NCI-H82 treated with DMSO at 0.1 percent for 48 hours (cell line): ENCODE results near the gene NCK2.

ENCODE experiments used
- DNase-seq: peaks from one replicate; lab custom pipeline; 2025; ENCODE audit not compliant: unreplicated experiment; lab: John Stamatoyannopoulos, UW

Gene NCK2

DNA sequence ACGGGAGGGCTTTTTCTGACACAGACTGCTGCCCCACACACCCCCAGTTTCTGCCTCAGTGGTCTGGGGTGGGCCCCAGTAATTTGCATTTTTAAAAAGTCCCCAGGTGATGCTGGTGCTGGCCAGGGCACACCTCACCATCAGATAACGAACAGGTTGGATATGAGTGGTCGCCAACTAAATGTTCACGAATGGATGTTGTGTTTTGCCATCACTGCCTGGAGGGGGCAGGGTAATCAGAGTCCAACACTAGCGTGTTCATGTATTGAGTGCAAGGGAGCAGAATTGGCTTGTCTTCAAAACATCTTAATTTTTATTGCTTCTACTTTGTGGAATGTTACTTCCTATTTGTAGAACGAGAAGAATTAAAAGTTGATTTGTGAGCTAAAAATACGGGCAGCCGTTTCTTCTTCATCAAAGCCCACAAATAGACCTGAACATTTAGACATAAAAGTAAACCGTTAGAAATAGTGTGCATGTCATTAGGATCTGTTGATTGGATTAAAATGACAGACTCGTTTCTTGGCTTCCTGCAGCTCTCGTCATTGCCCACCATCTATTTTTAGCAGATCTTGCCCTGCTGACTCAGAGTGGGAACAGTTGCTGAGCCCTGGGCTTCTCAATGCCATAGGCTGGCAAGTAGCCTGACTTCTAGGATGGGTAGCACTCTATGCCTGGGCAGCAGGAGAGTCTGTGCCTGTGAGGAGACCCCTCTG lies 45.2 kb downstream of the NCK2 start:
- no peak for DNase-seq

DNA sequence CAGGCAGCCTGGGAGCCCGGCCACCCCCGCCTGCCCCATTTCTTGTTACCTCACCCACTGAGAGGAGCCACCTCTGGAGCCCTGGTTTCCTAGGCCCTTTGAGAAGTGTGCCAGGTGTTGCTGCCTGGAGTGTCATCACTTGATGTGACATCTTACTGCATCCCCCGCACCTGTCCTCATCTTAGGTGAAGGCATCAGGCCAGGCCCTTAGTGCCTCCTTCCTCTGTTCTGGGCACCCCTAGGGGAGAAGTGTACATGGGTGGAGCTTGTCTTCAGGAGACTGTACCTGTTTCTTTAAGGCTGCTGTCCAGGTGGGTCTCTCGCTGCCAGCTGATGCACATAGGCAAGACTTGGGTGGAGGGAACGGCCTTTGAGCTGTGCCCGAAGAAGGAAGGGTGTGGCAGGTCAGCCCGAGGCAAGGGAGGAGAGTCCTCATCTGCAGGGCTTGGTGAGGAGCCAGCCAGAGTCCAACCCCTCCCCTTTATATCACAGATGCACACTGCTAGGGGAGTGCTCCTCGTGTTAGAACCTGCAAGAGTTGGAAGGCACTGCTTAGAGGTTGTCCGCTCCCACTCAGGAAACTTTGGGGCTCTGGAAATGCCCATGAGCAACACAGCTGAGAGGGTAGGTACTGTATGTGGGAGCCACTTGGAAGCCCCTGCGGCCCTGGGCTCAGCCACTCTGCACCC lies 45.9 kb downstream of the NCK2 start:
- no peak for DNase-seq

DNA sequence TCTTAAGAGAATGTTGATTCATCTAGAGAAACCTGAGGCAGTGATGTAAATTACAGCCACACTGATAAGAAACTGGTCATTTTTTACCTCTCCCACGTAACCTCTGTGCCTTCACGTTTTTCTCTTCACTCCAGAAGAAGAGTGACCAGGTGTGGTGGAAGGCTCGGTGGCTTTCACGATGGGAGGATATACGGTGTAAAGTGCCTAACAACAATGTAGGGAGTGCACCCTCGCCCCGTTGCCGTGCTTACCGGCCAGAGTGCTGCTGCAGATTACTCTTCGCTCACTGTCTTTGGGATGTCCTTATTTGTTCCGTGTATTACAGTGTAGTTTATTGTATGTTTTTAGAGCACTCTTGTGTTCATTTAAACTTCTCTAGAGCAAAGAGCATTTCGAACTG lies 46.5 kb downstream of the NCK2 start:
- no peak for DNase-seq

DNA sequence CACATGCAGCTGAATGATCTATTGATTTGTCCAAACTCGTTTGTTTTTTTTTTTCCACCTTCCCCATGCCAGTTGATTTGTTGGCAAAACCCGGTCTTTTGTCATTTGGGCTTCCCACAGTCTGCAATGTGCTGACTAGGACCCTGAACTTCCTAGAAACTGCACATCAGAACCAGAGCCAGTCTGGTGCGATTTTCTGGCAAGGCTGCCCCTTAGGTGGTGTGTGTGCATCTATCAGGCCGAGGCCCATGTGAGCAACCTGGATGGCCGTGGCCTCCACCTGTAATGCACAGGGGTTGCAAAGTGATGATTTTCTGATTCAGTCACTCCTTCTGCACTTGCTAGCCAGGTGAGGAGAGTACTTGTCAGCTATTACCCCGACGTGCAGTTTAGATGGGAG lies 47.8 kb downstream of the NCK2 start:
- DNase-seq = no peak

DNA sequence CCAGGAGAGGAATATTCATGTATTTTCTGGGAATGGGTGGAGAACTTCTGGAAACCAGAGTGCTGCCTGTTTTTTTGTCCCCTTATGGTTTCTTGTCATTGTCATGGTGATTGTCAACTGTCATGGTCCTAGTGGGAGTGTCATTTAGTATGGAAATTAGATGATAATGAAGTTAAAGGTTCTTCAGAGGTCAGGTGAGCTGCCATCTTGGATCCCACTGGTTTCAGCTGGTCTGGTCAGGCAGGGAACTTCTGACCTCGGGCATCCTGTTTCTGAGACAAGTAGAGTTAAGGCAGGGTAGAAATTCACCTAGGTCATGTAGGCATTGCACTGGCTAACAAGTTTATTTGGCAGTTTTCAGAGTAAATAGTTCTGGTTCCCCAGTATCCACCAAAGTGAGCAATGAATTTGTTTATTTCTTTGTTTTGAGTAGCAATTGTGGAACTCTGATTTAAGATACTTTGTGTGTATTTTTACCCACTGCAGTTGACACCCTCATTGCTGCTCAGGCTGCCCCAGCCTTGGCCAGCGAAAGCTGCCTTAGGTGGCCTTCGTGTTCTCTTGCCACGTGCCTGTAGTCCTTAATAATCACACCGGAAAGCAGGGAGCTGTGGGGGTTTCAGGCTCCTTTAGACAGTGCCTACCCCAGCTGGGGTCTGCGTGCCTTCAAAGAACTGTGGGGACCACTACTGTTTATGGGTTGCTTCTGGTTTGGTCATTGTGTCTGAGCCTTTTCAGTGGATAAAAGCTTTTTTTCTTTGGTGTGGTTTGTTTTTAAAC lies 48.7 kb downstream of the NCK2 start:
- DNase-seq = no peak

DNA sequence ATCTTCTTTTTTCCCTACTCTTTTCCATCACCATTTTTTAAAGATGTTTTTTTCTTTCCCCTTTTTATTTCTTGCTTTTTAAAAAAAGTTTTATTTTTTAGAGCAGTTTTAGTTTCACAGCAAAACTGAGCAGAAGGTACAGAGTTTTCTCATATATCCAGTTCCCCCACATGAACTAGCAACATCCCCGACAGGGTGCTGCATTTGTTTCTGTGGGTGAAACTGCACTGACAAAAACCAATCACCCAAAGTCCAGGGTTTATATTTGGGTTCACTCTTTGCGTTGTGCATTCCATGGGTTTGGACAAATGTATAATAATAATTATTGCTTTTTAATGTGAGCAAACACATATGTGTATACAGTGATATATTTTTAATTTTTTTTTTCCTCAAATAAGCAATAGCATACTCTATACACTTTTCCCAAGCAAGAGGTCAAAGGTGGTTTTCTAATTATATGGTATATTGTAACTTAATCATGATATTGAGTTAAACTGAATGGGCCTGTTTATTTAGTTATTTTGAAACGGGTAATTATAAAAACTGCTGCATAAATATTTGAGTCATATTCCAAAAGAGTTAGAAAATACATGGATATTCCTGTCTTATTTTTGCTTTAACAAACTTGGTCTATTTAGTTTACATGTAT lies 50.3 kb downstream of the NCK2 start:
- no peak for DNase-seq

DNA sequence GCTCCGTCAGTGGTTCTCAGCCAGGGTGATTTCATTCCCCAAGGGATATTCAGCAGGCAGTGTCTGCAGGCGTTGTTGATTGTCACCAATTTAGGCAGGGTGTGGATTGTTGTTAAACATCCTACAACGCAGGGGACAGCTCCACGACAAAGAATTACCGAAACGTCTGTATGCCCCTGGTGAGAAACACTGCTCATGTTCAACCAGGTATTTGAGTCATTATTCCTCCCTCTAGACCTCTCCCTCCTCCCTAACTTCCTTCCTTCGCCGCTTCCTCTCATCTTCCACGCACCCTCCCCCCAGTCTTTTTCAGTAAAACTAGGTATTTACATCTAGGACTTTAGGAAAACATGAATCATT lies 50.8 kb downstream of the NCK2 start:
- no peak for DNase-seq

DNA sequence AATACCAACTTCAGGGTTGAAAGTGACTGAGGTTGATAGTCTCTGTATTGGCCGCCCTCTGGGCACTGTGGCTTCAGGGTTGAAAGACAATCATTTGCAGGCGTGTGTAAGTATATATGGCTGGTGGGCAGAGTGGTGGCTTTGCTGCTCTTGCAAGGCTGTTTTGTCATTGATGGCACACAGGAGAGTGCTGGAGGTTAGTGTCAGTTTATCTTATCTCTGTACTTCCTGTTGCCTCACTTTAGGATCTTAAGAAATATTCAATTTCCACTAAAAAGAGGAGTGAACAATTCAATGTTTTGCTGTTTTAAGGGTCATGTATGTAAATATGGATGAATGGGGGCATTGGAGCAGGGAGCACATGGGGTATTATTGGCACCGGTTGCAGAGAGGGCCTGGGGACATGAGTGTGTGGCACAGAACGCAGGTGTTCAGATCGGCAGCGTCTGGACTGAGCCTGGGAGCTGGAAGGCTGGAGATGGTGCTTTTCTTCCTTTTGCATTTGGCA lies 51.5 kb downstream of the NCK2 start:
- no peak for DNase-seq

DNA sequence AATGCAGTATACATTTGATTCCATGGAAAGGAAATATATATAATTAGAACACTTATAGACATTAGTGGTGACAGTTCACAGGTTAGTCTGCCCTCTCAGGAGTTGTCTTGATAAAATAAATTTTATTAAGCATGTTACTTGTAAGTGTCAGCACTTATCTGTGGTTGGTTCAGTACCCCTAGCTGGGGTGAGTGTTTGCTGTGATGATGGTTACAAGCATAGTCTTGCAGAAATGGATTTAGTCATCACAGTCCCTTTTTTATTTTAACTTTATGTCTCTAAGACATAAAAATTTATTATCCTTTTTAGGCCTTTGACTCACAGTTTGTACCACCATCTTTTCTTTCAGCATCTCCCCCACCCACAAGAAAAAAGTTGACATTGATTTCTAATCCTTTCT lies 52.1 kb downstream of the NCK2 start:
- no peak for DNase-seq

DNA sequence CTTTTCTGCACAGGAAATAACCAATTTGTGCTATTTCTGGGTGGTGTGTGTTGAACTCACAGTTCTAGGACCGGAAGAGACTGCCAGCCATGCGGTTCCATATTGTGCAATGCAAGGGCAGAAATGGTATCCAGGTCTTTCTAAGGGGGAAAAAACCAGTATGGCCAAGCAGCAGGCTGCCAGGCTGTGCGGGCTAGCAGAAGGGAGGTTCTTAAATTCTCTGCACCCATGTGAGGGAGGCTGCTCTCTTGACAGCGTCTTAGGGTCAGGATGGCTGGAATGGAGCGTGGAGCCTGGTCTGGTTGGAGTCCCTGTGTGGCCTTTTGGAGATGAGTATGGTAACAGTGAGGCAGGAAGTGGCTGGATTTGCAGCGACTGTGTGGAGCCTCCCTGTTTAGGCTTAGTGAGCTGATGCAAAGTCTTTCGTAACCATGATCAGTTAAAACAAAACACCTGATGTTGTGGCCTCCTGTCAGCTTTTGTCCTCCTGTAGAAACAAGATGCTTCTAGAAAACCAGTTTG lies 52.6 kb downstream of the NCK2 start:
- no peak for DNase-seq

DNA sequence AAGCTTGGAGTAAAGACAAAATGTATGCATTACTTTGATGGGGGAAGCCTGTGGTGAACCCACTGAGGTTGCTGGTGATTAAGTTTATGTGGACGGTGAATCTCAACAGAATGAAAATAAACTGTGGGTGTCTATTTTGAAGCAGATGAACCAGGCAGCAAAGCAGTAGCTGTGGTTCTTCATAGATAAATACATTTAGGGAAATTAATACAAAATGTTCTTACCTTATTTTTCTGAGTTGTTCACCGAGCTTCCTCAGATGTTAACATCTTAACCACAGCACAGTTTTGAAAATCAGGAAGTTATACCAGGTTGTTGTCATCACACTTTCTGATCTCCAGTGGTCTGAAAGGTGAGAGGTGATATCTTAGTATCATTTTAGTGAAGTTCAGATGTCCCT lies 53.9 kb downstream of the NCK2 start:
- DNase-seq = no peak

DNA sequence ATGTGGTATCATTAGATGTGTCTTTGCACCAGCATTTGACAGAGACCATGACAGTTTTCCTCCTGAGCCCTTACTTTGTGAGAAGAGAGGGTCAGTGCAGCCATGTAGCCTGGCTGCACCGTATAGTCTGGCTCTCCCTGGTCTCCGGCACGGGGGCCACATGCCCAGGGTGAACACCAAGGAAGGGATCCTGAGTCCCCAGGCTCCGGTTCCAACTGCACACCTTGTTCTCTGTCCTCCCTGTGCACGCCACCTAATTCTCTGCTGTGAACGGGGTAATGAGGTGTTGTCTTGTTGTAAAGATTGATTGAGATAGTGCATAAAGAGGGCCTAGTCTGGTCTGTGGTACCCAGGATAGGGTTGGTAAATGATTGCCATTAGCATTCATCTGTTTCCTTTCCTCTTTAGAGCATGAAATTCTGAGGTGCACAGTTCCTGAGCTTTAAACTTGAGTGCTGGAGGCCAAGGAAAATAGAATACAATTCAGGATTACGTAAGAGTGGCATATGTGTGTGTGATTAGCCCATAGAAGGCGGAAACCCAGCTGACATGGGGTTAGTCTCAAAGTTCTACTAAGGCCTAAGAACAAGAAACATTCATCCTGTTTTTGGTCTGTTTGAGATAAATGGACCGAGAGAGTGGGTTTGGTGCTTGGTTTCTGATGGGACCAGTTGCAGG lies 55.5 kb downstream of the NCK2 start:
- no peak for DNase-seq

DNA sequence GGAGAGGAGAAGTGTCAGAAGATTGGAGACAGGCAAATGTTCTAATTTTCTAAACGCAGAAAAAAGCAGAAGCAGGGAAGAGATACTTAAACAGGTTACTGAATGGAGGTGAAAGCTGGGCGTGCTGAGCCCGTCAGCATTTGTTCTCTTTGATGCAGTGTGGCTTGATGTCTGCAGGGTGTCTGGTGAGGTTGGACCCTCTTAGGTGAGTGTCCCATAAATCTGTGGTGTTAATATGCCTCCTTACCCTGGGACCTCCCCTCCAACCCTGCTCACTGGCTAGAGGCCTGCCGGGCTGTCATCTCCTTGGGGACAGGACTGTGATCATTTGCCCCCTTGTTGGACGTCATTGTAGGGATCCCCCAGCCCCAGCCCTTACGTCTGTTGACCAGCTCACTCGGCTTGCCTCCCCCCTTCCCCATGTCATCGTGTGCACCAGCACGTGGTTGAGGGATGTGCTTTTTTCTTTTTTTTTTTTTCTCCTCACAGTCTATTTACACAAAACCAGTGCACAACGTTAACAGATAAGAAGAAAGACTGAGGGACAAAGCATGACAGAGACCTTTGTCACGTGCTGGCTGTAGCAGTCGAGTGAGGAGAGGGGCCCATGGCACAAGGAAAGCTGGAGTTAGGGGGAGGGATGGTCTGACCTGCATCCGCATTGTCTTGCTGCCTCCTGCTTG lies 56.4 kb downstream of the NCK2 start:
- DNase-seq = no peak

DNA sequence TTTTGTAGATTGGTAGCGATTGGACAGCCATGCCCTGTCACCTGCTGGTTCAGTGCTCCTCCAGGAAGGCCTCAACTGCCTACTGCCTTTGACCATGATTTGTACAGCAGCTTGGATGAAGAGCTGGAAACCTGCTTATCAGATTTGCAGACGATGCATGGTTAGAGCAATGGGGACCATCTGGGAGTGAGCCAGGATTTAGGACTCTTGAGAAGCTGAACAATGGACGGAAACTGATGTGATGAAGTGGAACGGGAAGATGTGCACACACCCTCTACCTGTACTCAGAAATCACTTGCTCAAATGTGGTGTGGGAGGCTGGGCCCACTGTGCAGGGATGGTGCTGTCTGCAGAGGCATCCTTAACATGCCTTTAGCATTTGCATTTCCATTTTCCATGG lies 57.2 kb downstream of the NCK2 start:
- DNase-seq = no peak

DNA sequence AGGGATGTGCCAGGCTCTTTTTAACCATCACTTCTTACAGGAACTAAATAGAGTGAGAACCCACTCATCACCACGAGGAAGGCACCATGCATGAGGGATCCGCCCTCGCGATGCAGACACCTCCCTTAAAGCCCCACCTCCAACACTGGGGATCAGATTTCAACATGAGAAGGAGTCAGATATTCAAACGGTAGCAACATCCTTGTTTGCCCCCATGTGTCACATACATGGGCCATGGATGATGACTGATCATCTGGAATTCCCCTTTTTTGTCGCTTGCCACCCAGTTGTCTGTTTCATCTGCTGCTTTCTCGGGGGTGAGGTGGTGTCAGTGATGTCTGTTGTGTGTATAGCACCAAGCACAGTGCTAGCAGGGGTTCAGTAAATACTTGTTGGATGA lies 57.9 kb downstream of the NCK2 start:
- no peak for DNase-seq

DNA sequence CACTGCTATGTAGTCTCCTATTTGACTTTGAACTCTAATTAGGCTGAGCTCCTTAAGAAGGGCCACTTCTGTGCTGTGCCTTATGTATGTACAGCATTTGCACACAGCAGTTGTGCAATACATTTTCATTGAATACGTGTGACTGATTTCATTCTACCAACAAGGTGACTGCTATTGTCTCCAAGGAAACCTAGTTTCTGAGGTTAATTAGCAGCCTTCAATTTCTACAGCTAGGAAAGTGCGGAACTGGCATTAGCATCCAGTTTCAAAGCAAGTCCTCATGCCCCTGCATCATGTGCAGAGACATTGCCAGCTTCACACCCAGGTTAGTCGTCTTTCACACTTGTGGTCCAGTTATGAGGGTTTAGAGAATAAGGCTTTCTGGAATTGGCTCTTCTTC lies 58.6 kb downstream of the NCK2 start:
- no peak for DNase-seq

DNA sequence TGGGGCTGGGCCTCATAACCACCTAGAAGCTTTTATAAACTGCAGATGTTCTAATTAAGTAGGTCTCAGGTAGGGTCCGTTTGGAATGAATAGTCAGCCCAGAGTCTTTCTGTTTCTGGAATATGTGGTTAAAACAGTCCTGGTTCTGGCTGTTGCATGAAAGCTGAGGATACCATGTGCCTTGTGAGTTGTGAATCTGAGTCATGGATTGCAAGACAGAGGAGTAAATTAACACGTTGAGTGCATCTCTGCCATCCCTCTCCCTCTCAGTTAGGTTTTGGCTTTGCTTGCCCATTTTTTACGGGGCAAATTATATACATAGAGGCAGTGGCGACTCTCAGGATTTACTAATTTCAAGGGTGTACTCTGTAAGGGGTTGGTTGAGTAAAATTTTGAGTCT lies 59.1 kb downstream of the NCK2 start:
- DNase-seq = no peak

DNA sequence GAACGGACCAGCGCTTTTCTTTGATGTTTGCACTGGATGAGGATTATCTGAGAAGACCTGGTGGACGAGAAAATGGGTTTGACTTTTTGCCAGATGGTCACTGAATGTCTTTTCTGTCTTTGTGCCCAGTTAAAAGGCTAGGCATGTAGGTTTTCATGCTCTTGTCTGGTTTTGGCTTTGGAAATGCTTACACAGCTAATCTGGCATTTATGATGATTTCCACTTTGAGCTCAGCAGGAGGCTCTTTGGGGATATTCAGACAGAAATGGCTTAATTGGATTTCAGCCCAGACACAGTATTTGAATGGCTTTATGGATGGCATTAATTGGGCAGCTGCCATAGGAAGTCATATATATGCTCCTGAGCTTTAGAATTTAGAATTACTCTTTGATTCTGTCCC lies 59.6 kb downstream of the NCK2 start:
- peak; percentile 60 for DNase-seq

DNA sequence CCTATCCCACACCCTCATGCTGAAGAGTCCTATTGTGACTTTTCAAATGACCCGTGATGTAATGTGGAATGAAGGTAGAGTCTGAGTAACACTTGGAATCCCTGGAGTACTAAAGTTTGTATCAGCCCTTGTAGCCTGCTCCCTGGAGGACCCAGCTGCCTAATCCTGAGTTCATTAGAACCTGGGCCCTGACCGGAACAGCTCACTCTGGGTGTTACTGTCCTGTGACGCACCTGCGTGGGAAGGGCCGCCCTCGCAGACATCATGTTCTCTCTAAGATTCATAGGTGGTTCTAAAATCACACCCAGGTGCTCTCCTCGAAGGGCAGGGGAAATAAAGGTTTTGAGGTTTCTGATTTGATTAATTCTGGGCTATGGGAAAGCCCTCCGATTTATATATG lies 62.3 kb downstream of the NCK2 start:
- no peak for DNase-seq

DNA sequence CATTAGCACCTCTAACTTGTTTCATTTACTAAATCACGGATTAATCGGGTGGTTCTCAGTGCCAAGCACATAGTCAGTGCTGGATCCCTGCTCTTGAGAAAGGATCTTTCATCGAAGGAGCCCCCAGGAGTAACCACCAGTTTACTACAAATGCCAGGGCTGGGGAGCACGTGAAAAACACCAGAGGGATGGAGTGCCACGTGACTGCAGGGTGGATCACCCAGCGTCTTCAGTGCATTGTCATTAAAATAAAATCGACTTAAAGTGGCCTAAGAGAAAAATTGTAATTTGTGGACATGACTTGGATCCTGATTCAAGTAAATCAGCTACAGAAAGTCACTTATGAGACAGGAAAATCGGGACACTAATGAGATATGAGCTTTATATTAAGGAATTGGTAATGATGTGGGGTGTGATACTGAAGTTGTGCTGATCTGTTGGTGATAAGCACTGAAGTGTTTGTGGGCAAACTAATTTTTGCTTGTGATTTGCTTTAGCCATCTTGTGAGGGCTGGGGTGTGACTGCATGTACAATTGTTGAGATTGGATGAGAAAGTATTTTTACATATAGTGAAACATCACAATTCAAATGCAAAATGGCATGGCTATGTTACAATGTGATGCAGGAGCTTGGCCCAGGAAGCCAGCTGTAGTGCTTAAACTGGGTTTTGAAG lies 63.8 kb downstream of the NCK2 start:
- no peak for DNase-seq
